Panc1 (cell line): ENCODE data around the gene IL1RAPL1. TPM values are rescaled to one million over a fixed set of nuclear protein-coding genes. Genes with fewer than 3 reads are reported as not detected.

Experiments used
- ATAC-seq: fragments of 200-7000 bp; cut with Tn5 transposase; 2 replicates; pipeline ENCODE4 v1.9.1; 2020; ENCODE audit warnings: mild to moderate bottlenecking, moderate library complexity
- BruUV-seq: library from RNA; stranded (reverse); fragments of 400-500 nt; replicated peaks from 2 replicates; lab custom pipeline; 2021; lab: Mats Ljungman, UMichigan
- CTCF ChIA-PET: fragments of 300-600 bp; sonication (Branson Sonifier 250); formaldehyde crosslinking; loops from one replicate; lab custom pipeline; 2022; ENCODE audit warnings: antibody characterized with exemption; lab: Charles Lee
- POLR2A ChIA-PET: fragments of 300-600 bp; sonication (Branson Sonifier 250); formaldehyde crosslinking; loops from one replicate; lab custom pipeline; 2022; ENCODE audit warnings: antibody characterized with exemption; lab: Charles Lee
- DNase-seq: peaks from one replicate; pipeline ENCODE4 v3.0.0-alpha.2; 2010; ENCODE audit warnings: low read depth, low spot score
- H3K27ac ChIP-seq: 2 replicates; pipeline ENCODE4 v1.5.1; 2011; ENCODE audit warnings: mild to moderate bottlenecking, low read length, inconsistent platforms
- H3K27me3 ChIP-seq: fragments of 200-500 bp; sonication (Bioruptor generic); 2 replicates; pipeline ENCODE4 v1.6.0; 2014; ENCODE audit warnings: low read length, inconsistent platforms; ENCODE audit not compliant: control insufficient read depth, insufficient read depth
- H3K36me3 ChIP-seq: fragments of 200-500 bp; sonication (Bioruptor generic); 2 replicates; pipeline ENCODE4 v1.5.1; 2014; ENCODE audit warnings: inconsistent platforms, mild to moderate bottlenecking, low read length, moderate library complexity; ENCODE audit not compliant: control insufficient read depth, insufficient read depth
- H3K4me1 ChIP-seq: 2 replicates; pipeline ENCODE4 v1.5.1; 2011; ENCODE audit warnings: inconsistent platforms, mild to moderate bottlenecking, low read length, moderate library complexity; ENCODE audit not compliant: control insufficient read depth, insufficient read depth
- H3K4me3 ChIP-seq, 2 experiments: 2 replicates each; pipeline ENCODE4 v1.5.1; 2011 to 2012; ENCODE audit warnings: low read depth in 2 of 2, low read length in 2 of 2, mild to moderate bottlenecking in 2 of 2, inconsistent platforms in 1 of 2, moderate library complexity in 1 of 2
- H3K9me3 ChIP-seq: fragments of 200-500 bp; sonication (Bioruptor generic); 2 replicates; pipeline ENCODE4 v1.5.1; 2014; ENCODE audit warnings: low read depth, mild to moderate bottlenecking, inconsistent platforms, low read length, moderate library complexity; ENCODE audit not compliant: control insufficient read depth, insufficient read depth
- CTCF ChIP-seq: fragments of 450-650 bp; IDR thresholded peaks from 2 replicates; pipeline ENCODE4 v1.5.1; 2017; ENCODE audit warnings: mild to moderate bottlenecking
- POLR2AphosphoS5 ChIP-seq: IDR thresholded peaks from 2 replicates; pipeline ENCODE4 v1.6.1; 2012; ENCODE audit warnings: mild to moderate bottlenecking, low read depth, low read length, moderate library complexity
- REST ChIP-seq, 2 experiments: IDR thresholded peaks; 2 replicates each; pipeline ENCODE4 v1.6.1; 2011 to 2012; ENCODE audit warnings: low read depth in 2 of 2, control low read depth in 1 of 2, low read length in 1 of 2, mild to moderate bottlenecking in 1 of 2, moderate library complexity in 1 of 2; ENCODE audit not compliant: insufficient read depth in 1 of 2
- SIN3A ChIP-seq: IDR thresholded peaks from 2 replicates; pipeline ENCODE4 v1.6.1; 2012; ENCODE audit warnings: low read depth, mild to moderate bottlenecking, low read length, moderate library complexity, borderline replicate concordance; ENCODE audit not compliant: insufficient read depth
- TCF7L2 ChIP-seq: IDR thresholded peaks from 2 replicates; pipeline ENCODE4 v1.6.1; 2011; ENCODE audit warnings: mild to moderate bottlenecking, low read depth, low read length, inconsistent platforms
- in situ Hi-C: cut with HindIII; loops from 2 replicates; pipeline ENCODE4 v1.10.0; 2016; ENCODE audit warnings: low sequenced_read_pairs, low pct_unique_long_range_greater_than_20kb
- intact Hi-C: fragments of 100-400 bp; cut with micrococcal nuclease; formaldehyde crosslinking; loops from one replicate; pipeline ENCODE4 v1.10.0; 2022; ENCODE audit not compliant: unreplicated experiment
- total RNA-seq: library from RNA; stranded (reverse); gene quantifications from one replicate; pipeline ENCODE4 v1.2.1, GENCODE V29; 2021; ENCODE audit not compliant: unreplicated experiment

Gene IL1RAPL1
- total RNA-seq, 1 experiment from 2014 or later = 0.59 TPM

GRCh38 chrX:29926659-29927058 lies 1339.4 kb downstream of the IL1RAPL1 start:
- Histone ChIP-seq H3K9me3 (no peaks in the 10 kb centered on the region), H3K27me3 (no peaks in the 10 kb centered on the region), H3K4me3 (no peak overlapping the region), H3K4me1 (no peaks in the 10 kb centered on the region), H3K27ac (no peak overlapping the region), H3K36me3 (no peaks in the 10 kb centered on the region)
- DNase-seq (no peak), ATAC-seq (no peak)
- BruUV-seq = no TSS peak
- POLR2A ChIA-PET = no interaction called here
- CTCF ChIA-PET = no interaction called here
- TF ChIP-seq CTCF = no peak
- TF ChIP-seq SIN3A = no peak
- TF ChIP-seq TCF7L2 = no peak
- no peak for TF ChIP-seq REST (IDR thresholded peaks at IDR 0.05; ENCODE audit: insufficient read depth in 1 of 2, low read depth in 2 of 2, low read length in 1 of 2)
- no peak for TF ChIP-seq POLR2AphosphoS5
- in situ Hi-C loops (no loop called here), intact Hi-C loops (no loop called here)

- no peak for DNase-seq
- intact Hi-C loops = no loop called here
- Histone ChIP-seq H3K36me3 (no peaks in the 10 kb centered on the region), H3K9me3 (no peaks in the 10 kb centered on the region), H3K27ac (no peak overlapping the region), H3K4me3 (no peak overlapping the region), H3K4me1 (no peaks in the 10 kb centered on the region), H3K27me3 (no peaks in the 10 kb centered on the region)
- in situ Hi-C loops = no loop called here
- BruUV-seq = no TSS peak
- CTCF ChIA-PET = no interaction called here
- TF ChIP-seq CTCF (no peak), REST (IDR thresholded peaks at IDR 0.05; ENCODE audit: insufficient read depth in 1 of 2, low read depth in 2 of 2, low read length in 1 of 2) (no peak), TCF7L2 (no peak), POLR2AphosphoS5 (no peak), SIN3A (no peak)
- POLR2A ChIA-PET = no interaction called here
- no peak for ATAC-seq
Observed at GRCh38 chrX:29935455-29935854, 1348.2 kb downstream of the IL1RAPL1 start.
